CD4-positive, CD25-positive, alpha-beta regulatory T cell (primary cell): ENCODE data around the gene TAS2R42. TPM values are rescaled to one million over a fixed set of nuclear protein-coding genes. Genes with fewer than 3 reads are reported as not detected.

ENCODE experiments used
- ATAC-seq, 2 donors: fragments of 150-1000 bp; cut with Tn5 transposase; one replicate each; pipeline ENCODE4 v1.10.0; 2021; ENCODE audit warnings: low read depth in 2 of 2, moderate number of reproducible peaks in 2 of 2, moderate library complexity in 1 of 2
- DNase-seq, 3 donors: peaks; one replicate each; pipeline versions ENCODE4 v3.0.0 to v3.0.0-alpha.2; 2012 to 2022; ENCODE audit warnings: mixed read lengths in 1 of 3
- H3K27ac ChIP-seq: one replicate; pipeline ENCODE4 v1.7.0; 2013; ENCODE audit warnings: mild to moderate bottlenecking, low read length; ENCODE audit not compliant: insufficient read depth, poor library complexity, severe bottlenecking
- H3K27me3 ChIP-seq: one replicate; pipeline ENCODE4 v1.7.0; 2013; ENCODE audit warnings: low read length; ENCODE audit not compliant: control insufficient read depth, insufficient read depth
- H3K36me3 ChIP-seq: one replicate; pipeline ENCODE4 v1.7.0; 2013; ENCODE audit warnings: mild to moderate bottlenecking, low read length, moderate library complexity; ENCODE audit not compliant: control insufficient read depth, insufficient read depth
- H3K4me1 ChIP-seq: 2 replicates; pipeline ENCODE4 v1.7.0; 2013; ENCODE audit warnings: mild to moderate bottlenecking, low read length; ENCODE audit not compliant: insufficient read depth, control insufficient read depth, poor library complexity, severe bottlenecking
- H3K4me3 ChIP-seq: one replicate; pipeline ENCODE4 v1.7.0; 2013; ENCODE audit warnings: low read depth, mild to moderate bottlenecking, low read length, moderate library complexity
- H3K9me3 ChIP-seq, 2 experiments: 1 replicate in 1 of 2; 2 replicates in 1 of 2; pipeline ENCODE4 v1.7.0; 2013; ENCODE audit warnings: low read length in 2 of 2, mild to moderate bottlenecking in 1 of 2, moderate library complexity in 1 of 2; ENCODE audit not compliant: control insufficient read depth in 2 of 2
- H3K27ac Mint-ChIP-seq, 3 donors: one replicate each; pipeline ENCODE4 v1.8.0; 2020 to 2022; ENCODE audit warnings: mild to moderate bottlenecking in 3 of 3, mixed read lengths in 3 of 3, moderate library complexity in 2 of 3
- H3K27me3 Mint-ChIP-seq: one replicate; pipeline ENCODE4 v1.8.0; 2022; ENCODE audit warnings: mild to moderate bottlenecking, mixed read lengths
- H3K36me3 Mint-ChIP-seq: one replicate; pipeline ENCODE4 v1.8.0; 2020; ENCODE audit warnings: mixed read lengths
- H3K4me1 Mint-ChIP-seq, 4 donors: one replicate each; pipeline ENCODE4 v1.8.0; 2020 to 2022; ENCODE audit warnings: mixed read lengths in 4 of 4, mild to moderate bottlenecking in 1 of 4
- H3K4me3 Mint-ChIP-seq, 4 donors: one replicate each; pipeline ENCODE4 v1.8.0; 2020 to 2022; ENCODE audit warnings: mild to moderate bottlenecking in 4 of 4, mixed read lengths in 4 of 4, moderate library complexity in 3 of 4
- H3K9me3 Mint-ChIP-seq, 7 donors: one replicate each; pipeline ENCODE4 v1.8.0; 2020 to 2022; ENCODE audit warnings: mixed read lengths in 7 of 7, mild to moderate bottlenecking in 3 of 7, moderate library complexity in 2 of 7
- polyA plus RNA-seq, 4 donors: library from polyadenylated mRNA; unstranded; fragments of 300-500 nt; fragmentation: Illumina TruSeq; gene quantifications; one replicate each; pipeline ENCODE4 v1.2.3, GENCODE V29; 2021
- total RNA-seq: library from RNA; stranded (reverse); gene quantifications from one replicate; pipeline ENCODE4 v1.2.3, GENCODE V29; 2022

TAS2R42 gene
- total and polyA plus RNA-seq, 5 donors from 2014 or later, result not detected

DNA sequence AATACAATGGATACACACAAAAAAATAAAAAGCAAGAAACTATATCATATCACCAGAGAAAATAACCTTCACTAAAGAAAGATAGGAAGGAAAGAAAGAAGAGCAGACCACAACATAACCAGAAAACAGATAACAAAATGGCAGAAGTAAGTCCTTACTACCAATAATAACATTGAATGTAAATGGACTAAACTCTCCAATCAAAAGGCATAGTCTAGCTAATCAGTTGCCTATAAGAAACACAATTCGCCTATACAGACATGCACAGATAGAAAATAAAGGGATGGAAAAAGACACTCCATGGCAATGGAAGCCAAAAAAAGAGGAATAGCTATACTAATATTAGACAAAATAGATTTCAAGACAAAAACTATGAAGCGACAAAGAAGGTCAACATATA, 43.4 kb downstream of the TAS2R42 start:
- Histone ChIP-seq H3K9me3 (peaks cover 0 to 11% of the 10 kb centered on the region in 2 experiments), H3K27me3 (no peaks in the 10 kb centered on the region), H3K27ac (no peak overlapping the region), H3K36me3 (peaks cover 10% of the 10 kb centered on the region), H3K4me3 (no peak overlapping the region), H3K4me1 (no peaks in the 10 kb centered on the region)
- Mint-ChIP-seq H3K4me1 (peaks cover 20 to 39% (median 32%) of the 10 kb centered on the region in 4 donors), H3K36me3 (peaks cover 47% of the 10 kb centered on the region), H3K9me3 (peaks cover 0 to 19% (median 5%) of the 10 kb centered on the region in 7 donors), H3K27ac (no peak overlapping the region), H3K4me3 (peak overlapping the region in 1 of 4 donors; percentile 4), H3K27me3 (no peaks in the 10 kb centered on the region)
- ATAC-seq (no peak), DNase-seq (no peak)

DNA sequence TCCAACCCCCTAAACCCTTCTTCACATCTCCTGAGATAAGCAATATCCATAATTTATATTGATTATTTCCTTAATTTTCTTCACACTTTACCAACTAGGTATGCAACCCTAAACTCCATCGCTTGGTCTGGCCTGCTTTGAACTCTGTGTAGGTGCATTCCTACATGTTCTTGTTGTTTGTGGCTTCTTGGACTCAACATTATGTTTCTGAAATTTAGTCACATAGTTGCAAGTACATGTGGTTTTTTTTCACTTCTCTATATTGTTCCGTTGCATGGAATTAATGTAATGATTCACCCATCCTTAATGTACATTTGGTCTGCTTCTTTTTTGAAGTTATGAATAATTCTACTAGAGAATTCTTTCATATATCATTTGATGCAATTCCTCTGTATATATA, 50.7 kb downstream of the TAS2R42 start:
- no peaks in the 10 kb centered on the region for H3K27me3 Mint-ChIP-seq
- peaks cover 0 to 3% (median 0%) of the 10 kb centered on the region in 7 donors for H3K9me3 Mint-ChIP-seq
- peaks cover 20% of the 10 kb centered on the region for H3K36me3 Mint-ChIP-seq
- H3K4me3 Mint-ChIP-seq, result no peak overlapping the region
- ATAC-seq (no peak), DNase-seq (no peak)
- Histone ChIP-seq H3K4me3 (no peak overlapping the region), H3K27me3 (no peaks in the 10 kb centered on the region), H3K4me1 (no peaks in the 10 kb centered on the region), H3K36me3 (no peaks in the 10 kb centered on the region), H3K27ac (no peak overlapping the region), H3K9me3 (no peaks in the 10 kb centered on the region)
- H3K27ac Mint-ChIP-seq, result peak overlapping the region in 1 of 3 donors; percentile 70
- H3K4me1 Mint-ChIP-seq, result peaks cover 27 to 46% (median 45%) of the 10 kb centered on the region in 4 donors

Other genes starting within 250 kb of the TAS2R42 start
- 2.5 TPM for gene TAS2R14, start 247.7 kb downstream of the TAS2R42 start, total RNA-seq
- gene TAS2R14, start 247.7 kb downstream of the TAS2R42 start, polyA plus RNA-seq, result under 1 TPM; 0.26 to 0.96 (median 0.80) TPM
- 1.6 TPM for gene TAS2R50, start 200.0 kb downstream of the TAS2R42 start, total RNA-seq
- gene TAS2R50, start 200.0 kb downstream of the TAS2R42 start, polyA plus RNA-seq, result not detected
- 2.2 TPM for gene TAS2R20, start 188.6 kb downstream of the TAS2R42 start, total RNA-seq
- under 1 TPM in 2 of 4 donors, not detected in 2; 0.12 to 0.39 TPM for gene TAS2R20, start 188.6 kb downstream of the TAS2R42 start, polyA plus RNA-seq
- gene TAS2R19, start 164.3 kb downstream of the TAS2R42 start, total RNA-seq, result 1.2 TPM
- gene TAS2R19, start 164.3 kb downstream of the TAS2R42 start, polyA plus RNA-seq, result under 1 TPM in 2 of 4 donors, not detected in 2; 0.32 to 0.73 TPM
- gene TAS2R31, start 155.5 kb downstream of the TAS2R42 start, total RNA-seq, result 4.2 TPM
- gene TAS2R31, start 155.5 kb downstream of the TAS2R42 start, polyA plus RNA-seq, result under 1 TPM in 3 of 4 donors, not detected in 1; 0.17 to 0.58 (median 0.47) TPM
- gene TAS2R46, start 124.6 kb downstream of the TAS2R42 start, total RNA-seq, result 2.8 TPM
- gene TAS2R46, start 124.6 kb downstream of the TAS2R42 start, polyA plus RNA-seq, result under 1 TPM in 1 of 4 donors, not detected in 3; 0.26 TPM
- gene TAS2R43, start 94.6 kb downstream of the TAS2R42 start, total RNA-seq, result 0.79 TPM
- gene TAS2R43, start 94.6 kb downstream of the TAS2R42 start, polyA plus RNA-seq, result not detected
- 7.2 TPM for gene TAS2R30, start 52.3 kb downstream of the TAS2R42 start, total RNA-seq
- gene TAS2R30, start 52.3 kb downstream of the TAS2R42 start, polyA plus RNA-seq, result not detected
- 9.3 TPM for gene SMIM10L1, start 15.7 kb downstream of the TAS2R42 start, total RNA-seq
- gene SMIM10L1, start 15.7 kb downstream of the TAS2R42 start, polyA plus RNA-seq, result 10 to 100 TPM in 2 of 4 donors, 1 to 10 TPM in 2; 6.3 to 15.1 (median 10.0) TPM
- gene PRB3, start 82.8 kb upstream of the TAS2R42 start, total RNA-seq, result not detected
- gene PRB3, start 82.8 kb upstream of the TAS2R42 start, polyA plus RNA-seq, result under 1 TPM in 1 of 4 donors, not detected in 3; 0.17 TPM
- gene PRB4, start 123.5 kb upstream of the TAS2R42 start, total RNA-seq, result not detected
- not detected for gene PRB4, start 123.5 kb upstream of the TAS2R42 start, polyA plus RNA-seq
- gene PRB2, start 208.6 kb upstream of the TAS2R42 start, total RNA-seq, result not detected
- gene PRB2, start 208.6 kb upstream of the TAS2R42 start, polyA plus RNA-seq, result not detected